Esophagus squamous epithelium (tissue), 5 donors: ENCODE results near the gene MRPL21. TPM values are rescaled to one million over a fixed set of nuclear protein-coding genes. Genes with fewer than 3 reads are reported as not detected.

Experiments
- DNase-seq: peaks from one replicate; lab custom pipeline; 2025; lab: John Stamatoyannopoulos, UW
- H3K27ac ChIP-seq, 4 donors: fragments of 200-600 bp; sonication (generic); one replicate each; pipeline ENCODE4 v1.5.1; 2016 to 2019; ENCODE audit warnings: mild to moderate bottlenecking in 1 of 4
- H3K27me3 ChIP-seq, 4 donors: fragments of 200-600 bp; sonication (generic); 1 replicate in 3 of 4; 2 replicates in 1 of 4; pipeline versions ENCODE4 v1.5.1 to v1.6.0; 2017 to 2021; ENCODE audit warnings: antibody characterized with exemption in 1 of 4
- H3K36me3 ChIP-seq, 3 donors: fragments of 200-600 bp; sonication (generic); one replicate each; pipeline ENCODE4 v1.5.1; 2016 to 2019
- H3K4me1 ChIP-seq, 3 donors: fragments of 200-600 bp; sonication (generic); one replicate each; pipeline ENCODE4 v1.5.1; 2017 to 2019
- H3K4me3 ChIP-seq, 4 donors: fragments of 200-600 bp; sonication (generic); 1 replicate in 3 of 4; 2 replicates in 1 of 4; pipeline ENCODE4 v1.5.1; 2016 to 2019; ENCODE audit warnings: mild to moderate bottlenecking in 2 of 4, moderate library complexity in 1 of 4
- H3K9me3 ChIP-seq, 3 donors: fragments of 200-600 bp; sonication (generic); one replicate each; pipeline ENCODE4 v1.5.1; 2016 to 2019
- CTCF ChIP-seq, 6 experiments: fragments of 450-650 bp in 4 of 6; fragments of 200-600 bp in 2 of 6; sonication (generic) in 2 of 6; IDR thresholded peaks; one replicate each; pipeline ENCODE4 v1.5.1; 2016 to 2019; ENCODE audit warnings: antibody characterized with exemption in 6 of 6, mild to moderate bottlenecking in 4 of 6, moderate library complexity in 4 of 6
- POLR2A ChIP-seq, 4 donors: fragments of 450-650 bp; IDR thresholded peaks; one replicate each; pipeline ENCODE4 v1.6.1; 2017; ENCODE audit warnings: antibody characterized with exemption in 4 of 4, mild to moderate bottlenecking in 4 of 4, moderate library complexity in 3 of 4
- WGBS, 2 donors: methylation state at CpG; one replicate each; pipeline ENCODE4 v1.1.5; 2018; 5-methylcytosine and 5-hydroxymethylcytosine counted together
- intact Hi-C: fragments of 100-400 bp; cut with DNase I; formaldehyde crosslinking; loops from one replicate; pipeline ENCODE4 v1.15.0; 2022
- total RNA-seq, 4 donors: library from RNA; depleted of rRNA; stranded (reverse); fragments of >200 nt; gene quantifications; one replicate each; pipeline ENCODE4 v1.1.0, GENCODE V29; 2016
- donor health status: DM: yes; HTN: yes; CAD: no.

The MRPL21 gene
- total RNA-seq, 4 donors from 2014 or later, result 39.7 to 81.5 (median 48.6) TPM

DNA sequence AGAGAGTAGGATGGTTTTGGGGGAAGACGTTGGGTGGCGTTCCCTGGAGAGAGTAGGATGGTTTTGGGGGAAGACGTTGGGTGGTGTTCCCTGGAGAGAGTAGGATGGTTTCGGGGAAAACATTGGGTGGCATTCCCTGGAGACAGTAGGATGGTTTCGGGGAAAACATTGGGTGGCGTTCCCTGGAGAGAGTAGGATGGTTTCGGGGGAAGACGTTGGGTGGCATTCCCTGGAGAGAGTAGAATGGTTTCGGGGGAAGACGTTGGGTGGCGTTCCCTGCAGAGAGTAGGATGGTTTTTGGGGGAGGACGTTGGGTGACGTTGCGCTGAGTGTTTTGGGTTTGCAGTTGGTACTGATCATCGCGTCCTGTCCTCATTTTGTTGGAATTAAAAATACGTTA is 28.3 kb upstream of the MRPL21 start:
- Histone ChIP-seq H3K4me3 (no peak overlapping the region), H3K4me1 (peaks cover 0 to 15% (median 3%) of the 10 kb centered on the region in 3 donors), H3K36me3 (peaks cover 32 to 100% (median 44%) of the 10 kb centered on the region in 3 donors), H3K27me3 (no peaks in the 10 kb centered on the region), H3K9me3 (no peaks in the 10 kb centered on the region), H3K27ac (no peak overlapping the region)
- no peak for DNase-seq
- intact Hi-C loops, result no loop called here
- TF ChIP-seq POLR2A (IDR thresholded peaks at IDR 0.05) (no peak), CTCF (IDR thresholded peaks at IDR 0.05) (no peak)
- 83 to 92% methylated on average over 16 to 17 of the region's 17 CpGs for WGBS, 2 donors

DNA sequence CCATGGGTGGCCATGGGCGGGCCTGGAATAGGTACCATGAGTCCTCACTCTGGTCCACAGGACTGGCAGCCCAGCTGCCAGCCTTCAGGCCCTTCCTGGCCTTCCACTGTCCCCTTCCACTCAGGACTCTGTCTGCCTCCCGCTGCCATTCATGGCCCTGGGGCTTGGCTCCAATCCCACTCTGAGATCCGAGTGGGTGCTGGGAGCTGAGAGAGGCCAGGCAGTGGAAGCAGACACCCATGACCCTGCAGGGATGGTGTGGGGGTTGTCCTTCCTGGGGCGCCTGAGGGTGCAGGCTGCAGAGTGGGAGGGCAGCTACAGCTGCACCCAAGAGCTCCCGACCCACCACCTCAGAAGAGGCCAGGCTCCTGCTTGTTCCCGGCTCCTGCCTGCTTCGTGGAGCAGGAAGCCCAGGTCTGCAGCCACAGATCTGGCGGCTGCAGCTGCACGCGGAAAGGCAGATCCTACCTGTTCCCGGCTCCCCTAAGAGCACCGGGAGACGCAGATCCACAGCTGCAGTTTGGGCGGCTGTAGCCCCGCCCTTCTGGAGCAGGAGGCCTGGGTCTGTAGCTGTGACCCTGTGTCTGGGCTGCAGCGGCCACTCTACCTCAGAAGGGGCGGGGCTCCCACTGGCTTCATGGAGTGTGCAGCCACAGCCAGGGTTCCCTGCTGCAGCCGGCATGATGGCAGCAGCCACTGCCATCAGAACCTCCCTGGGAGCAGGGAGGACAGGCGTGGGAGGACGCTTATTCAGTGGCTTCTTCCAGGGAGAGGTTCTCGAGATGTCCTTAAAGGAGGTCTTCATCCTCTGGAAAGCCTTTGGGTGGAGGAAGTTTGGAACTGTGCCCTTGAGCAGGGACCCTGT is 27.6 kb upstream of the MRPL21 start:
- peaks cover 27 to 100% (median 38%) of the 10 kb centered on the region in 3 donors for H3K36me3 ChIP-seq
- WGBS, 2 donors, result 100% methylated on average over 1 to 2 of the region's 21 CpGs
- TF ChIP-seq POLR2A (IDR thresholded peaks at IDR 0.05), result no peak
- TF ChIP-seq CTCF (IDR thresholded peaks at IDR 0.05), result no peak

DNA sequence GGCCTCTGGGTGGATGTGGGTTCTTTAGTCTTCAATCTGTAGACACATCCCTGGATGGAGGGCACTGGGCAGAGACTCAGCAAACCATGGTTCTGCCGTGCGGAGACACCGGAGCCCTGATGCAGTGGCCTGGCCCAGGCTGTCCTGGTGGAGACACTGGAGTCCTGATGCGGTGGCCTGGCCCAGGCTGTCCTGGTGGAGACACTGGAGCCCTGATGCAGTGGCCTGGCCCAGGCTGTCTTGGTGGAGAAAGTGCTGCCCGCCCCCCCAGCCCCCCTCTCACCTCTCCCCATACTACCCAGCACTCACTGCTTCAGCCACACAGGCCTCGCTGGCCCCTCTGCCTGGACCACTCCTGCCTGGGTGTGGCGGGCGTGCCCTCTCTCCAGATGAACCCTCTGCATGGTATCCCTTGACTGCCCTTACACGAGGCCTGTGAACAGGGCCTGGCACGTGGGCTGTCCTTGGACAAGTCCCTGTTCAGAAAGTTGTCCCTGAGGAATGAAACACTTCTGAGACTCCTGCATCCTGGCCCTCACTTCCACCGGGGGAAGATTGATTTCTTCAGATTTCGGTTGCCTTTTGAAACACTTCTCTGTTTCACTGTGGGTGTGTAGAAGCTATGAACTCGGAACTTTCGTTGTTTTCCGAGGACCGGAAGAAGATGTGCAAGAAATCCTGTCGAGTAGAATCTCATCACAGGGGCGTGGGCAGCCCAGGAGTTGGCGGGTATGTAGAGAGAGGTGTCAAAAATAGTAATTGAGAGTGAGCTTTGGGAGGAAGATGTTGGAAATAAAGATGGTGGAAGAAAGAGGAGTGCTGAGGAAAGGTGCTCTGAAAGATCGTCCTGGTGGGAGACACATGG is 26.3 kb upstream of the MRPL21 start:
- no peak for DNase-seq
- WGBS, 2 donors, result 88 to 97% methylated on average over 12 to 13 of the region's 20 CpGs
- TF ChIP-seq POLR2A (IDR thresholded peaks at IDR 0.05) (no peak), CTCF (IDR thresholded peaks at IDR 0.05) (no peak)
- peaks cover 7 to 18% (median 16%) of the 10 kb centered on the region in 3 donors for H3K9me3 ChIP-seq
- intact Hi-C loops, result no loop called here
- no peak overlapping the region for H3K4me3 ChIP-seq
- H3K27ac ChIP-seq, result no peak overlapping the region
- peaks cover 28 to 100% (median 29%) of the 10 kb centered on the region in 3 donors for H3K36me3 ChIP-seq
- H3K4me1 ChIP-seq, result peaks cover 0 to 15% (median 3%) of the 10 kb centered on the region in 3 donors
- H3K27me3 ChIP-seq, result no peaks in the 10 kb centered on the region

More for the DNA sequence above, 27.6 kb upstream of the MRPL21 start:
- no peak overlapping the region for H3K4me3 ChIP-seq
- intact Hi-C loops, result no loop called here
- no peaks in the 10 kb centered on the region for H3K27me3 ChIP-seq
- H3K9me3 ChIP-seq, result peaks cover 0 to 6% (median 3%) of the 10 kb centered on the region in 3 donors
- no peak overlapping the region for H3K27ac ChIP-seq
- H3K4me1 ChIP-seq, result peaks cover 0 to 15% (median 3%) of the 10 kb centered on the region in 3 donors
- DNase-seq, result no peak

- intact Hi-C loops, result no loop called here
- H3K27me3 ChIP-seq, result no peaks in the 10 kb centered on the region
- DNase-seq, result no peak
- no peak overlapping the region for H3K4me3 ChIP-seq
- H3K36me3 ChIP-seq, result peaks cover 26 to 100% (median 29%) of the 10 kb centered on the region in 3 donors
- WGBS, 2 donors, result 93% methylated on average over 12 to 18 of the region's 20 CpGs
- TF ChIP-seq POLR2A (IDR thresholded peaks at IDR 0.05), result no peak
- no peak for TF ChIP-seq CTCF (IDR thresholded peaks at IDR 0.05)
- H3K27ac ChIP-seq, result peak overlapping the region in 1 of 4 donors; percentile 7
- peaks cover 7 to 23% (median 18%) of the 10 kb centered on the region in 3 donors for H3K9me3 ChIP-seq
- H3K4me1 ChIP-seq, result peaks cover 0 to 15% (median 3%) of the 10 kb centered on the region in 3 donors
Observed at GRCh38 chr11:68929135-68929534, 25.5 kb upstream of the MRPL21 start.
